ENCODE measurements around the gene PLEKHO1. TPM values are rescaled to one million over a fixed set of nuclear protein-coding genes. Genes with fewer than 3 reads are reported as not detected.

The PLEKHO1 gene
- total RNA-seq, 4 donors from 2014 or later = 35.9 to 76.3 (median 49.7) TPM

GRCh38 chr1:150150133-150151021 is 661 bp downstream of the PLEKHO1 start:
- in situ Hi-C loops (cut with MboI; ENCODE audit: low pct_ligation_motif_present in 1 of 4, low pct_unique_long_range_greater_than_20kb in 1 of 4, low sequenced_read_pairs in 3 of 4) (loop anchor here in 1 of 4 donors (25.0 kb wide), 1 partner anchor 88 kb away; the partner anchor contains the start of gene VPS45), intact Hi-C loops (cut with DNase I; ENCODE audit: low total_unique reads) (loop anchor here (5.0 kb wide), 1 partner anchor 83 kb away; the partner anchor contains the start of gene VPS45)
- Histone ChIP-seq H3K27me3 (peaks cover 26% of the 10 kb centered on the region), H3K4me3 (peak overlapping the region; percentile 75 to 94 (median 79)), H3K9me3 (no peaks in the 10 kb centered on the region), H3K36me3 (no peaks in the 10 kb centered on the region), H3K27ac (peak overlapping the region; percentile 92 to 96 (median 94)), H3K4me1 (peaks cover 7 to 65% (median 24%) of the 10 kb centered on the region in 4 donors)
- WGBS, 2 donors (ENCODE audit: low coverage in 1 of 2) = 2% methylated on average over 88 of the region's 114 CpGs; no CpG with 5 or more reads in 1 of the 2 donors
- peak; percentile 37 for DNase-seq
- TF ChIP-seq EP300 (IDR thresholded peaks at IDR 0.05; ENCODE audit: low read depth) = no peak
- no peak for TF ChIP-seq POLR2AphosphoS5 (IDR thresholded peaks at IDR 0.05)

- peak overlapping the region; percentile 75 to 94 (median 79) for H3K4me3 ChIP-seq
- 24 to 45% methylated on average over 14 to 15 of the region's 15 CpGs for WGBS, 2 donors (ENCODE audit: low coverage in 1 of 2)
- H3K27ac ChIP-seq = peak overlapping the region; percentile 92 to 96 (median 94)
- H3K36me3 ChIP-seq = peaks cover 0 to 10% (median 0%) of the 10 kb centered on the region in 4 donors
- DNase-seq = peak; percentile 63
- peaks cover 26% of the 10 kb centered on the region for H3K27me3 ChIP-seq
- in situ Hi-C loops (cut with MboI; ENCODE audit: low pct_ligation_motif_present in 1 of 4, low pct_unique_long_range_greater_than_20kb in 1 of 4, low sequenced_read_pairs in 3 of 4) = loop anchor here in 1 of 4 donors (25.0 kb wide), 1 partner anchor 89 kb away; the partner anchor contains the start of gene VPS45
- no peaks in the 10 kb centered on the region for H3K9me3 ChIP-seq
- TF ChIP-seq POLR2AphosphoS5 (IDR thresholded peaks at IDR 0.05) (peak; percentile 28 to 55 (median 44)), EP300 (IDR thresholded peaks at IDR 0.05; ENCODE audit: low read depth) (no peak), POLR2A (IDR thresholded peaks at IDR 0.05) (peak; percentile 19), CTCF (IDR thresholded peaks at IDR 0.05) (no peak)
- intact Hi-C loops (cut with DNase I; ENCODE audit: low total_unique reads) = loop anchor here (5.0 kb wide), 1 partner anchor 84 kb away; the partner anchor contains the start of gene VPS45
- peaks cover 7 to 72% (median 24%) of the 10 kb centered on the region in 4 donors for H3K4me1 ChIP-seq
These were observed 1.8 kb downstream of the PLEKHO1 start for GRCh38 chr1:150151291-150152181.

- intact Hi-C loops (cut with DNase I; ENCODE audit: low total_unique reads) (loop anchor here (5.0 kb wide), 1 partner anchor 85 kb away; the partner anchor contains the start of gene VPS45), in situ Hi-C loops (cut with MboI; ENCODE audit: low pct_ligation_motif_present in 1 of 4, low pct_unique_long_range_greater_than_20kb in 1 of 4, low sequenced_read_pairs in 3 of 4) (loop anchor here in 1 of 4 donors (25.0 kb wide), 1 partner anchor 90 kb away; the partner anchor contains the start of gene VPS45)
- peaks cover 7 to 72% (median 24%) of the 10 kb centered on the region in 4 donors for H3K4me1 ChIP-seq
- peaks cover 26% of the 10 kb centered on the region for H3K27me3 ChIP-seq
- peaks cover 0 to 13% (median 0%) of the 10 kb centered on the region in 4 donors for H3K36me3 ChIP-seq
- peak overlapping the region; percentile 92 to 96 (median 94) for H3K27ac ChIP-seq
- peak overlapping the region in 3 of 4 donors; percentile 1 to 94 (median 77) for H3K4me3 ChIP-seq
- WGBS, 2 donors (ENCODE audit: low coverage in 1 of 2) = 60 to 63% methylated on average over 1 to 2 of the region's 2 CpGs
- TF ChIP-seq EP300 (IDR thresholded peaks at IDR 0.05; ENCODE audit: low read depth) (no peak), POLR2A (IDR thresholded peaks at IDR 0.05) (no peak), POLR2AphosphoS5 (IDR thresholded peaks at IDR 0.05) (peak; percentile 2 to 20 (median 3)), CTCF (IDR thresholded peaks at IDR 0.05) (no peak)
- no peak for DNase-seq
- no peaks in the 10 kb centered on the region for H3K9me3 ChIP-seq
These were observed 2.4 kb downstream of the PLEKHO1 start for GRCh38 chr1:150152182-150152536.

- DNase-seq = no peak
- Histone ChIP-seq H3K9me3 (no peaks in the 10 kb centered on the region), H3K4me3 (peak overlapping the region in 3 of 4 donors; percentile 1 to 26 (median 1)), H3K36me3 (peaks cover 0 to 13% (median 0%) of the 10 kb centered on the region in 4 donors), H3K27ac (peak overlapping the region; percentile 92 to 96 (median 94)), H3K27me3 (peaks cover 24% of the 10 kb centered on the region), H3K4me1 (peaks cover 7 to 73% (median 24%) of the 10 kb centered on the region in 4 donors)
- intact Hi-C loops (cut with DNase I; ENCODE audit: low total_unique reads) (loop anchor here (5.0 kb wide), 1 partner anchor 86 kb away; the partner anchor contains the start of gene VPS45), in situ Hi-C loops (cut with MboI; ENCODE audit: low pct_ligation_motif_present in 1 of 4, low pct_unique_long_range_greater_than_20kb in 1 of 4, low sequenced_read_pairs in 3 of 4) (loop anchor here in 1 of 4 donors (25.0 kb wide), 1 partner anchor 91 kb away; the partner anchor contains the start of gene VPS45)
- TF ChIP-seq EP300 (IDR thresholded peaks at IDR 0.05; ENCODE audit: low read depth) (no peak), CTCF (IDR thresholded peaks at IDR 0.05) (no peak), POLR2AphosphoS5 (IDR thresholded peaks at IDR 0.05) (peak in 2 of 3 donors; percentile 42), POLR2A (IDR thresholded peaks at IDR 0.05) (no peak)
- 67 to 70% methylated on average over 7 to 8 of the region's 8 CpGs for WGBS, 2 donors (ENCODE audit: low coverage in 1 of 2)
These were observed 3.2 kb downstream of the PLEKHO1 start for GRCh38 chr1:150152772-150153456.
